ENCODE data around the gene ST3GAL3.

ST3GAL3 gene

DNA sequence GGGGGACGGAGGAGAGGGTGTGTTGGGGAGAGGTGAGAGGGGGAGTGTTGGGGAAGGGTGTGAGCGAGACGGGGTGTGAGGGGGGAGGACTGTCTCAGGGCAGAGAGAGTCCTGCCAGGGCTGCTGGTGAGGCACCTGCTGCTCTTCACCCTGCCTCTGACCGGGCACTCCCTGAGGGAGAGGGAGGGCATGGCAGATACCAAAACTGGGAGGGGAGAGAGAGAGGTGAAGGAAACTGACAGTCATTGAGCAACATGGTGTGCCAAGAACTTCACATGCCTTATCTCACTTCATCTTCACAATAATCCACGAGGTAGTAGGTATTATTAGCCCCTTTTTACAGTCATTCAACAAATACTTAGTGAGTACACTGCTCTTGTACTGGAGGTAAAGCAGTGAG, 164.9 kb downstream of the ST3GAL3 start:
- Histone ChIP-seq H3K27ac (no peak overlapping the region), H3K9me3 (ENCODE audit: low read depth, low read length) (no peaks in the 10 kb centered on the region), H3K36me3 (ENCODE audit: insufficient read depth, low read length) (no peaks in the 10 kb centered on the region), H3K9ac (ENCODE audit: insufficient read length) (no peak overlapping the region), H3K4me3 (no peak overlapping the region)
- no peak for DNase-seq (ENCODE audit: low read depth, low spot score)
- TF ChIP-seq POLR2AphosphoS5 (IDR thresholded peaks at IDR 0.05; ENCODE audit: borderline replicate concordance, low read depth, low read length) (no peak), EZH2 (IDR thresholded peaks at IDR 0.05) (no peak), FOXP2 (optimal IDR thresholded peaks at IDR 0.05; ENCODE audit: control extremely low read depth, extremely low read length, insufficient read depth) (no peak)

DNA sequence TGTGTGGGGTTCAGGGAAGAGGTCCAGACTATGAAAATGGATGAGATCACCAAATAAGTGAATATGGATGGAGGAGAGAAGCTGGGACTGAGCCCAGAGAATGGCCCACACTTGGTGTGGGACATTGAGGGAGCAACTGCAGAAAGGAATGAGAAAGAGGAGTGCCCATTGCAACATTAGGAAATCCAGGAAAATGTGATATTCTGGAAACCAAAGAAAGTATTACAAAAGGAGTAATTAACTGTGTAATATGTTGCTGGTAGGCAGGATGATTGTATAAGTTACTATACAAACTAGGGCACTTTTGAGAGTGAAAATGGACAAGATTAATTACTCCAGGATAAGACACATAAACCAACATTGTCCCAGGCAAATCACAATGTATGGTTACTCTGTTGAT, 166.5 kb downstream of the ST3GAL3 start:
- DNase-seq (ENCODE audit: low read depth, low spot score), result no peak
- H3K36me3 ChIP-seq (ENCODE audit: insufficient read depth, low read length), result no peaks in the 10 kb centered on the region
- no peak for TF ChIP-seq FOXP2 (optimal IDR thresholded peaks at IDR 0.05; ENCODE audit: control extremely low read depth, extremely low read length, insufficient read depth)
- TF ChIP-seq POLR2AphosphoS5 (IDR thresholded peaks at IDR 0.05; ENCODE audit: borderline replicate concordance, low read depth, low read length), result no peak
- TF ChIP-seq EZH2 (IDR thresholded peaks at IDR 0.05), result no peak
- H3K9me3 ChIP-seq (ENCODE audit: low read depth, low read length), result no peaks in the 10 kb centered on the region
- no peak overlapping the region for H3K9ac ChIP-seq (ENCODE audit: insufficient read length)
- peak overlapping the region; percentile 29 for H3K27ac ChIP-seq
- H3K4me3 ChIP-seq, result no peak overlapping the region

DNA sequence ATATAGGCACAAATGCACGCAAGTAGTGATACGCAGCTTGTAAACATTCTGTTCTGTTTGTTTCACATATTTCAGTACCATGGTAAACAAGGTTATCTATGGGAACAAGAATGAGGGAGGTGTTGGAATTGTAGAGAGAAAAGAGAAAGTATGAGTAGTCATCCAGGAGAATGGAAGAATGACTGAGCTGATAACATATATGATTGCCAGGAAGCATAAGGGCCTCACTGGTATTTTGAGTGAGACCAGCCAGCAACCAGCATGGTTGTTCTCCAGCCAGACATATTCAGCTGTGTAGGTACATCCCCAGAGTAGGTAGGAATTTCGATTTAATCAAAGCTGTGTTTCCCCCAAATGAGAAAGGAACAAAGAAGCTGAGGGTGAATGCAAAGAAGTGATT, 167.4 kb downstream of the ST3GAL3 start:
- H3K36me3 ChIP-seq (ENCODE audit: insufficient read depth, low read length), result no peaks in the 10 kb centered on the region
- peak overlapping the region; percentile 23; the same call in 1 of the 2 replicates for H3K27ac ChIP-seq
- no peak for TF ChIP-seq FOXP2 (optimal IDR thresholded peaks at IDR 0.05; ENCODE audit: control extremely low read depth, extremely low read length, insufficient read depth)
- TF ChIP-seq POLR2AphosphoS5 (IDR thresholded peaks at IDR 0.05; ENCODE audit: borderline replicate concordance, low read depth, low read length), result no peak
- no peak for TF ChIP-seq EZH2 (IDR thresholded peaks at IDR 0.05)
- DNase-seq (ENCODE audit: low read depth, low spot score), result no peak
- H3K9ac ChIP-seq (ENCODE audit: insufficient read length), result no peak overlapping the region
- no peak overlapping the region for H3K4me3 ChIP-seq
- H3K9me3 ChIP-seq (ENCODE audit: low read depth, low read length), result no peaks in the 10 kb centered on the region

DNA sequence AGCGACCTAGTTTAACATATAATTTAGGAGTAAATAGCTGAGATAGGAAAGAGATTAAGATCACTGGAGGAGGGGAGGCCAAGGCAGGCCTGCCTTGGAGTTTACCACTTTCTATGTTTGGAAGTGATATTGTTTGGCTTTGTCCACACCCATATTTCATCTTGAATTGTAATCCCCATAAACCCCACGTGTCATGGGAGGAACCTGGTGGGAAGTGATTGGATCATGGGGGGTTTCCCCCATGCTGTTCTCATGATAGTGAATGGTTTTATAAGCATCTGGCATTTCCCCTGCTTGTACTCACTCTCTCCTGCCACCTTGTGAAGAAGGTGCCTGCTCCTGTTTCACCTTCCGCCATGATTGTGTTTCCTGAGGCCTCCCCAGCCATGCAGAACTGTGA, 168.0 kb downstream of the ST3GAL3 start:
- no peaks in the 10 kb centered on the region for H3K9me3 ChIP-seq (ENCODE audit: low read depth, low read length)
- no peaks in the 10 kb centered on the region for H3K36me3 ChIP-seq (ENCODE audit: insufficient read depth, low read length)
- no peak for DNase-seq (ENCODE audit: low read depth, low spot score)

DNA sequence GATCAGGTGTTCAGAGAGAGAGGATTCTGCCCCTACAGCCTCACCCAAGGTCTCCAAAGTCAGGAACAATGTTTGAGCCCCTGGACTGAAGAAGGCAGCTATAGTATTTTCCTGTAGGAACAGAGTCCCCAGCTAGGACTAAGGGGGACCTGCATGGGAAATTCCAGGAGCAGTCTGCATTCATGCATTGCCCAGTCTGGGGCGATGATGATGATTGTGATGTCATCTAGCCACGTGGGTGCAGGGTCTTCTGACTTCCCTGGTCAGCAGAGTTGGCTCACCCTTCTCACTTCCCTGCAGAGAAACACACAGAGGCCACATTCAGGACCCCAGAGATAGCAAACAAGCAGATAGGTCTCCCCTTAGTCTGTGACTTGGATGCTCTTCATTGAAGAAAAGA, 169.8 kb downstream of the ST3GAL3 start:
- Histone ChIP-seq H3K4me3 (no peak overlapping the region), H3K9ac (ENCODE audit: insufficient read length) (no peak overlapping the region), H3K36me3 (ENCODE audit: insufficient read depth, low read length) (no peaks in the 10 kb centered on the region), H3K9me3 (ENCODE audit: low read depth, low read length) (no peaks in the 10 kb centered on the region), H3K27ac (no peak overlapping the region)
- TF ChIP-seq FOXP2 (optimal IDR thresholded peaks at IDR 0.05; ENCODE audit: control extremely low read depth, extremely low read length, insufficient read depth) (no peak), EZH2 (IDR thresholded peaks at IDR 0.05) (no peak), POLR2AphosphoS5 (IDR thresholded peaks at IDR 0.05; ENCODE audit: borderline replicate concordance, low read depth, low read length) (no peak)
- no peak for DNase-seq (ENCODE audit: low read depth, low spot score)

More for the DNA sequence above, 168.0 kb downstream of the ST3GAL3 start:
- Histone ChIP-seq H3K27ac (0 out of 2 replicates have a peak overlapping the region, but pooled peaks have one; percentile 23), H3K9ac (ENCODE audit: insufficient read length) (no peak overlapping the region), H3K4me3 (no peak overlapping the region)
- TF ChIP-seq POLR2AphosphoS5 (IDR thresholded peaks at IDR 0.05; ENCODE audit: borderline replicate concordance, low read depth, low read length) (no peak), EZH2 (IDR thresholded peaks at IDR 0.05) (no peak), FOXP2 (optimal IDR thresholded peaks at IDR 0.05; ENCODE audit: control extremely low read depth, extremely low read length, insufficient read depth) (no peak)

DNA sequence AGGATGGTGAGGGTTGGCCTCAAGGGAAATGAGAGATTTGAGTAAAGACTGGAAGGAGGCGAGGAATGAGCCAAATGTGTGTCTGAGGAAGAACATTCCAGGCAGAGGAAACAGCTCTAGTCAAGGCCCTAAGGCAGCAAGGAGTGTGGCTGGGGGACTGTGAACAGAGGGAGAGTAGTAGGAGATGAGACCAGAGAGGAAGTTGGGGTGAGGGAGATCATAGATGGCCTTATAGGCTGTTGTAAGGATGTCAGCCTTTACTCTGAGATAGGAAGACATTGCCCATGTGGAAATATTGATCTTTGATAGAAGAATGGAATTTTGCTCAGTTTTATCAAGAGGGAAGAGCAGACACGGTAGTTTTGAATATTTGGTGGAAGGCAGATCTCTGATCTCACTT, 171.1 kb downstream of the ST3GAL3 start:
- no peak overlapping the region for H3K9ac ChIP-seq (ENCODE audit: insufficient read length)
- H3K36me3 ChIP-seq (ENCODE audit: insufficient read depth, low read length), result no peaks in the 10 kb centered on the region
- no peak for TF ChIP-seq EZH2 (IDR thresholded peaks at IDR 0.05)
- no peak overlapping the region for H3K4me3 ChIP-seq
- no peak overlapping the region for H3K27ac ChIP-seq
- H3K9me3 ChIP-seq (ENCODE audit: low read depth, low read length), result no peaks in the 10 kb centered on the region
- no peak for DNase-seq (ENCODE audit: low read depth, low spot score)

DNA sequence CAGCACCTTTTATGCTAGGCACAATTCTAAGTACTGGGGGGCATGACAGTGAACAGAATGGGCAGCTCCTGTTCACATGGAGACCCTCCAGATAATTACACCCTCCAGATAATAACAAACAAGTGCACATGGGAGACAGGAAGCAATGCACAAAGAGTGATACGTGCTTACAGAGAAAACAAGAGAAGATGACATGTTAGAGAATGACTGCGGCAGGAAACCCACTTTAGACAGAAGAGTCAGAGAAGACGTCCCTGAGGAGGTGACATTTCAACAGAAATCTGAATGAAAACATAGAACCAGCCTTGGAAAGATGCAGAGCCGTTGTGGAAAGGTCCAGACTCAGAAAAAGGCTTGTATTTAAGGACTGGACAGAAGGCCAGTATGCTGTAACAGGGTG, 171.5 kb downstream of the ST3GAL3 start:
- Histone ChIP-seq H3K4me3 (no peak overlapping the region), H3K27ac (no peak overlapping the region), H3K9me3 (ENCODE audit: low read depth, low read length) (no peaks in the 10 kb centered on the region), H3K9ac (ENCODE audit: insufficient read length) (no peak overlapping the region), H3K36me3 (ENCODE audit: insufficient read depth, low read length) (no peaks in the 10 kb centered on the region)
- no peak for DNase-seq (ENCODE audit: low read depth, low spot score)
- TF ChIP-seq POLR2AphosphoS5 (IDR thresholded peaks at IDR 0.05; ENCODE audit: borderline replicate concordance, low read depth, low read length) (no peak), FOXP2 (optimal IDR thresholded peaks at IDR 0.05; ENCODE audit: control extremely low read depth, extremely low read length, insufficient read depth) (no peak)

DNA sequence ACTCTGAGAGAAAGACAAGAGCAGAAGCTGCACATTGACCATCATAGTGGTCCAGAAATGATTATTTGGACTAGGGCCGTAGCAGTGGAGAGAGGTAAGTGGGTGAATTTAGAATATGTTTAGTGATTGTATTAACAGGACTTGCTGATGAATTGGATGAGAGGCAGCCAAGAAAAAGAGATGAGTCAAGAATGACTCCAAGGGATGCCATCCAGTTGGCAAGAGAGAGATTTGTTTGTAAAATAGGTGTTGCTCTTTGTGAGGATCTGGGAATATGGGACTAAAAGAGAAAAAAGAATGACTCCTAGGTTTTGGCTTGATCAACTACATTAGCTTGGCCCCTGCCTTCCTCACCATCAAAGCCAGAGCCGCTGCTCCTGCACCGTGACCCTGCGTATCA, 172.1 kb downstream of the ST3GAL3 start:
- H3K27ac ChIP-seq, result no peak overlapping the region
- H3K4me3 ChIP-seq, result no peak overlapping the region
- no peaks in the 10 kb centered on the region for H3K36me3 ChIP-seq (ENCODE audit: insufficient read depth, low read length)
- no peak overlapping the region for H3K9ac ChIP-seq (ENCODE audit: insufficient read length)
- TF ChIP-seq FOXP2 (optimal IDR thresholded peaks at IDR 0.05; ENCODE audit: control extremely low read depth, extremely low read length, insufficient read depth) (no peak), POLR2AphosphoS5 (IDR thresholded peaks at IDR 0.05; ENCODE audit: borderline replicate concordance, low read depth, low read length) (no peak), EZH2 (IDR thresholded peaks at IDR 0.05) (no peak)
- no peak for DNase-seq (ENCODE audit: low read depth, low spot score)
- H3K9me3 ChIP-seq (ENCODE audit: low read depth, low read length), result no peaks in the 10 kb centered on the region

DNA sequence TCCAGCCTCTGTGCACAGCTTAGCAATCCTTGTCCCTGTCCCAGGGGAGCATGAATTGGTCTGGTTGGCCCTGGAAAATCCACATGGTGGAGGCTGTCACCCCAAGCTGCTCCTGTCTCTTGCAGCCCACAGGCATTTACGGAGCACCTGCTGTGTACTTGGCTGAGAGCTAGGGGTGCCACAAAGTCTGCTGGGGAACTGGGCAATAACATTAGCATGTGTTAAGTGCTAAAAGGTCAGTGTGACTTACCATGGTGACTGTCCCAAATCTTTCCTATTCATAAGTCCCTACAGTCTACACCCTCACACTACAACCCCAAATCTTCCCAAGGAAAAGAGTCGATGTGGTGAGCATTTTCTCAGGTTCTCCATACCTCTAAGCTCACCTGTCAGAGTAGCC, 172.7 kb downstream of the ST3GAL3 start:
- TF ChIP-seq FOXP2 (optimal IDR thresholded peaks at IDR 0.05; ENCODE audit: control extremely low read depth, extremely low read length, insufficient read depth) (no peak), EZH2 (IDR thresholded peaks at IDR 0.05) (no peak), POLR2AphosphoS5 (IDR thresholded peaks at IDR 0.05; ENCODE audit: borderline replicate concordance, low read depth, low read length) (no peak)
- DNase-seq (ENCODE audit: low read depth, low spot score), result no peak
- Histone ChIP-seq H3K36me3 (ENCODE audit: insufficient read depth, low read length) (no peaks in the 10 kb centered on the region), H3K9ac (ENCODE audit: insufficient read length) (no peak overlapping the region), H3K9me3 (ENCODE audit: low read depth, low read length) (no peaks in the 10 kb centered on the region), H3K4me3 (no peak overlapping the region), H3K27ac (no peak overlapping the region)
